Skeletal muscle satellite cell (primary cell): ENCODE measurements around the gene MED13.
A peak's percentile ranks its signal among the peaks of the same experiment; 100 is the strongest.

Experiments used
- H3K27me3 ChIP-seq: 2 replicates; pipeline ENCODE4 v1.7.0; 2013; ENCODE audit warnings: low read length; ENCODE audit not compliant: control insufficient read depth, insufficient read depth
- H3K36me3 ChIP-seq: 2 replicates; pipeline ENCODE4 v1.7.0; 2013; ENCODE audit warnings: mild to moderate bottlenecking, control low read depth, low read length; ENCODE audit not compliant: insufficient read depth
- H3K4me1 ChIP-seq: 2 replicates; pipeline ENCODE4 v1.7.0; 2013; ENCODE audit warnings: low read length; ENCODE audit not compliant: control insufficient read depth, insufficient read depth
- H3K4me2 ChIP-seq: 2 replicates; pipeline ENCODE4 v1.7.0; 2013; ENCODE audit warnings: mild to moderate bottlenecking, low read length
- H3K4me3 ChIP-seq: 2 replicates; pipeline ENCODE4 v1.7.0; 2013; ENCODE audit warnings: low read length
- H3K9ac ChIP-seq: 2 replicates; pipeline ENCODE4 v1.7.0; 2013; ENCODE audit warnings: mild to moderate bottlenecking, low read depth, low read length, moderate library complexity
- H3K9me3 ChIP-seq: replicated peaks from 2 replicates; pipeline ENCODE4 v1.7.0; 2013; ENCODE audit warnings: mild to moderate bottlenecking, control low read depth, low read length

MED13 gene

DNA sequence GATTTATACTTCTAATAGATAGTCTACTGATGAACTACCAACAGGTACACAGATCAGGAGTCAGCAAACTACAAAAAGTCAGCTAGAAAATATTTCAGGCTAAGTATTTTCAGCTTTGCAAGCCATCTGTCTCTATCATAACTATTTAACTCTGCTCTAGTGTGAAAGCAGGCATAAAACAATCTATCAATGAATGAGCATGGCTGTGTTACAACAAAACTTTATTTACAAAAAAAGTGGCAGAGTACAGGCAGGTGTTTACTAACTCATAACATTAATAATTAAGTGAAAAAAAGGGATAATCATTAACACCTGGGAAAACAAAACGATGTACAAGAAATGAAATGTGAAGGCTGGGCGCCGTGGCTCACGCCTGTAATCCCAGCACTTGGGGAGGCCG lies 15.8 kb downstream of the MED13 start:
- Histone ChIP-seq H3K27me3 (no peaks in the 10 kb centered on the region), H3K4me3 (no peak overlapping the region), H3K9ac (no peak overlapping the region), H3K4me2 (no peak overlapping the region), H3K36me3 (peaks cover 53% of the 10 kb centered on the region), H3K4me1 (no peaks in the 10 kb centered on the region), H3K9me3 (no peaks in the 10 kb centered on the region)

GRCh38 chr17:62048262-62048661 lies 16.8 kb downstream of the MED13 start:
- peaks cover 56% of the 10 kb centered on the region for H3K36me3 ChIP-seq
- no peaks in the 10 kb centered on the region for H3K4me1 ChIP-seq
- H3K27me3 ChIP-seq = no peaks in the 10 kb centered on the region
- no peak overlapping the region for H3K9ac ChIP-seq
- H3K4me3 ChIP-seq = no peak overlapping the region
- H3K4me2 ChIP-seq = no peak overlapping the region
- no peaks in the 10 kb centered on the region for H3K9me3 ChIP-seq

DNA sequence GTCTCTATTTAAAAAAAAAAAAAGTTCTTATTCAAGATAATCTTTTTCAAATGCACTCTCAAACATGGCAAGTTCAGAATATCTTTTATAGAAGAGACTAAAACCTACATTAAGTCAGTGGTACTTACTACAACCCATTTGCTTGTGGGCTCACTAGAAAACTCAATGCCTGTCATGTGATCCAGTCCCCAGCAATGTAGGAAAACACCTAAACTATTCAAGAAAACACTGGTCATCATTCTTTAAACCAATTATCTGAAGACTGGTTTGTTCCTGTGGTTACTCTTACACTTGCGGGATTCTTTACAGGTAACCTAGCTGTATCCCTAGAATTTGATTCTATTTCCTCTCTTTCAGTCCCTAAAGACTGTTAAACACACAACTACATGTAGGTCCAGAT lies 19.6 kb downstream of the MED13 start:
- Histone ChIP-seq H3K27me3 (no peaks in the 10 kb centered on the region), H3K9me3 (no peaks in the 10 kb centered on the region), H3K4me3 (no peak overlapping the region), H3K4me2 (no peak overlapping the region), H3K4me1 (no peaks in the 10 kb centered on the region), H3K9ac (no peak overlapping the region), H3K36me3 (peaks cover 51% of the 10 kb centered on the region)

DNA sequence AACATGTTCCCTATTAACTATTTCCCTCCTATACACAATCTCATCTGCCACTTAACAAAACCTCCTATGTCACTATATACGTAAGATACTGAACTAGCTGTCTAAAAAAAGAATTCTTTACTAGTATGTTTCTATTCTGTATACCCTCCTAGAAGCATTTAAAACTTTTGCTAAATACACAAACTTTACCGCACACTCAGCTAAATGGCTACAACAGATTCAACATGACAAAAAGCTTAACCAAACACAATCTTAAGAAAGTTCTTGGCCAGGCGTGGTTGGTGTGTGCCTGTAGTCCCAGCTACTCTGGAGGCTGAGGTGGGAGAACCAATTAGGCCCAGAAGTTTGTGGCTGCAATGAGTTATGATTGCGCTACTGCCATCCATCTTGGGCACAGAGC lies 20.0 kb downstream of the MED13 start:
- Histone ChIP-seq H3K36me3 (peaks cover 49% of the 10 kb centered on the region), H3K4me3 (no peak overlapping the region), H3K9ac (no peak overlapping the region), H3K4me1 (no peaks in the 10 kb centered on the region), H3K4me2 (no peak overlapping the region), H3K9me3 (no peaks in the 10 kb centered on the region), H3K27me3 (no peaks in the 10 kb centered on the region)

GRCh38 chr17:62043602-62044001 lies 21.5 kb downstream of the MED13 start:
- Histone ChIP-seq H3K9ac (no peak overlapping the region), H3K4me3 (no peak overlapping the region), H3K27me3 (no peaks in the 10 kb centered on the region), H3K9me3 (no peaks in the 10 kb centered on the region), H3K4me2 (no peak overlapping the region), H3K36me3 (peaks cover 41% of the 10 kb centered on the region), H3K4me1 (no peaks in the 10 kb centered on the region)

- no peak overlapping the region for H3K4me2 ChIP-seq
- H3K4me1 ChIP-seq = no peaks in the 10 kb centered on the region
- no peak overlapping the region for H3K4me3 ChIP-seq
- peaks cover 39% of the 10 kb centered on the region for H3K36me3 ChIP-seq
- H3K27me3 ChIP-seq = no peaks in the 10 kb centered on the region
- H3K9me3 ChIP-seq = no peaks in the 10 kb centered on the region
- H3K9ac ChIP-seq = no peak overlapping the region
These were observed 21.9 kb downstream of the MED13 start for GRCh38 chr17:62043140-62043539.

- no peak overlapping the region for H3K4me3 ChIP-seq
- no peak overlapping the region for H3K4me2 ChIP-seq
- H3K36me3 ChIP-seq = peaks cover 41% of the 10 kb centered on the region
- no peaks in the 10 kb centered on the region for H3K9me3 ChIP-seq
- no peak overlapping the region for H3K9ac ChIP-seq
- no peaks in the 10 kb centered on the region for H3K4me1 ChIP-seq
- no peaks in the 10 kb centered on the region for H3K27me3 ChIP-seq
These were observed 26.8 kb downstream of the MED13 start for GRCh38 chr17:62038248-62038647.

DNA sequence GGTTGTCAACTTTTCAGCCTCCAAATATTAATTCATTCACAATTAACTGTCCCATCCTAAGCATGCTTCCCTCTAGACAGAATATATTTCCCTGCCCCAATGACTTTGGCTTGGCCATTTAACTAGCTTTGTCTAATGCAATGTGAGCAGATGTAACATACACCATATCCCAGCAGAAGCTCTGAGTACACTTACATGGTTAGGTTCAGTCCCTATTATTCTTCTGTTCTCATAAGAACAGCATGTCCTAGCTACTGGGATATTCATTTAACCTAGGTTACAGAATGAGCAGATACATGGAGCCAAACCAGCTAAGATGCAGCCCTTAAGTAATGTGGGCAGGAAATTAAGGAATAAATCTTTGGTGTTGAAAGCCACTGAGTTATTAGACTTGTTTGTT lies 31.8 kb downstream of the MED13 start:
- no peak overlapping the region for H3K4me2 ChIP-seq
- no peak overlapping the region for H3K9ac ChIP-seq
- no peak overlapping the region for H3K4me3 ChIP-seq
- H3K36me3 ChIP-seq = peaks cover 62% of the 10 kb centered on the region
- no peaks in the 10 kb centered on the region for H3K27me3 ChIP-seq
- no peaks in the 10 kb centered on the region for H3K4me1 ChIP-seq
- no peaks in the 10 kb centered on the region for H3K9me3 ChIP-seq

GRCh38 chr17:62032480-62032879 lies 32.6 kb downstream of the MED13 start:
- peaks cover 66% of the 10 kb centered on the region for H3K36me3 ChIP-seq

GRCh38 chr17:62030264-62030663 lies 34.8 kb downstream of the MED13 start:
- no peak overlapping the region for H3K9ac ChIP-seq
- peaks cover 66% of the 10 kb centered on the region for H3K36me3 ChIP-seq
- H3K27me3 ChIP-seq = no peaks in the 10 kb centered on the region
- no peak overlapping the region for H3K4me3 ChIP-seq
- no peaks in the 10 kb centered on the region for H3K9me3 ChIP-seq
- no peaks in the 10 kb centered on the region for H3K4me1 ChIP-seq
- no peak overlapping the region for H3K4me2 ChIP-seq

More at GRCh38 chr17:62032480-62032879, 32.6 kb downstream of the MED13 start:
- Histone ChIP-seq H3K4me2 (no peak overlapping the region), H3K4me1 (no peaks in the 10 kb centered on the region), H3K4me3 (no peak overlapping the region), H3K27me3 (no peaks in the 10 kb centered on the region), H3K9ac (no peak overlapping the region), H3K9me3 (no peaks in the 10 kb centered on the region)

DNA sequence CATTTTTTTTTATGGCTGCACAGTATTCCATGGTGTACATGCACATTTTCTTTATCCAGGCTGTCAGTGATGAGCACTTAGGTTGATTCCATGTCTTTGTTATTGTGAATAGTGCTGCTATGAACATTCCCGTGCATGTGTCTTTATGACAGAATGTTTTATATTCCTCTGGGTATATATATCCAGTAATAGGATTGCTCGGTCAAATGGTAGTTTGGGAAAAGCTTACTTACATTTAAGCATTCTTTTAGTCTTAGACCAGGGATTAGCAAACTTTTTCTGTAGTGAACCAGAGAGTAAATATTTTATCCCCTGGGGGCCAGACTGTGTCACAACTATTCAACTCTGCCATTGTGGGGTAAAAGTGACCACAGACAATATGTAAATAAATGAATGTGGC lies 40.2 kb downstream of the MED13 start:
- H3K9ac ChIP-seq = no peak overlapping the region

GRCh38 chr17:62017912-62018311 lies 47.2 kb downstream of the MED13 start:
- H3K36me3 ChIP-seq = peaks cover 26% of the 10 kb centered on the region
- peaks cover 17% of the 10 kb centered on the region for H3K4me1 ChIP-seq
- peak overlapping the region; percentile 57 for H3K4me2 ChIP-seq
- H3K9me3 ChIP-seq = no peaks in the 10 kb centered on the region
- no peaks in the 10 kb centered on the region for H3K27me3 ChIP-seq
- no peak overlapping the region for H3K4me3 ChIP-seq
- H3K9ac ChIP-seq = peak overlapping the region; percentile 33

More for the DNA sequence above, 40.2 kb downstream of the MED13 start:
- Histone ChIP-seq H3K36me3 (peaks cover 54% of the 10 kb centered on the region), H3K4me1 (no peaks in the 10 kb centered on the region), H3K4me2 (no peak overlapping the region), H3K4me3 (no peak overlapping the region), H3K9me3 (no peaks in the 10 kb centered on the region), H3K27me3 (no peaks in the 10 kb centered on the region)
